Ishikawa (cell line): ENCODE data around the gene GBP5.

Experiments
- CEBPB ChIP-seq: IDR thresholded peaks from 2 replicates; pipeline ENCODE4 v1.6.1; 2012
- CREB1 ChIP-seq: IDR thresholded peaks from 2 replicates; pipeline ENCODE4 v1.6.1; 2012; ENCODE audit warnings: low read depth
- EGR1 ChIP-seq: IDR thresholded peaks from 2 replicates; pipeline ENCODE4 v1.6.1; 2012
- EP300 ChIP-seq: IDR thresholded peaks from 2 replicates; pipeline ENCODE4 v1.6.1; 2012; ENCODE audit warnings: borderline replicate concordance
- FOXM1 ChIP-seq: IDR thresholded peaks from 2 replicates; pipeline ENCODE4 v1.6.1; 2012; ENCODE audit warnings: low read depth, borderline replicate concordance
- NFIC ChIP-seq: IDR thresholded peaks from 2 replicates; pipeline ENCODE4 v1.6.1; 2012
- RAD21 ChIP-seq: IDR thresholded peaks from 2 replicates; pipeline ENCODE4 v1.6.1; 2012; ENCODE audit warnings: low read depth
- TAF1 ChIP-seq: IDR thresholded peaks from 2 replicates; pipeline ENCODE4 v1.6.1; 2012; ENCODE audit warnings: low read depth, mild to moderate bottlenecking
- TCF12 ChIP-seq: IDR thresholded peaks from 2 replicates; pipeline ENCODE4 v1.6.1; 2012; ENCODE audit warnings: low read depth
- TEAD4 ChIP-seq: IDR thresholded peaks from 2 replicates; pipeline ENCODE4 v1.6.1; 2012
- YY1 ChIP-seq: IDR thresholded peaks from 2 replicates; pipeline ENCODE4 v1.6.1; 2012; ENCODE audit warnings: low read depth
- ZBTB7A ChIP-seq: IDR thresholded peaks from 2 replicates; pipeline ENCODE4 v1.6.1; 2012; ENCODE audit warnings: low read depth
- TF ChIP-seq, protein P1 (sequence below): IDR thresholded peaks from 2 replicates; pipeline ENCODE4 v1.6.1; 2012
- TF ChIP-seq, protein P2 (sequence below): IDR thresholded peaks from 2 replicates; pipeline ENCODE4 v1.6.1; 2012
- TF ChIP-seq, protein P3 (sequence below): IDR thresholded peaks from 2 replicates; pipeline ENCODE4 v1.6.1; 2012; ENCODE audit warnings: low read depth, mild to moderate bottlenecking

The GBP5 gene

DNA sequence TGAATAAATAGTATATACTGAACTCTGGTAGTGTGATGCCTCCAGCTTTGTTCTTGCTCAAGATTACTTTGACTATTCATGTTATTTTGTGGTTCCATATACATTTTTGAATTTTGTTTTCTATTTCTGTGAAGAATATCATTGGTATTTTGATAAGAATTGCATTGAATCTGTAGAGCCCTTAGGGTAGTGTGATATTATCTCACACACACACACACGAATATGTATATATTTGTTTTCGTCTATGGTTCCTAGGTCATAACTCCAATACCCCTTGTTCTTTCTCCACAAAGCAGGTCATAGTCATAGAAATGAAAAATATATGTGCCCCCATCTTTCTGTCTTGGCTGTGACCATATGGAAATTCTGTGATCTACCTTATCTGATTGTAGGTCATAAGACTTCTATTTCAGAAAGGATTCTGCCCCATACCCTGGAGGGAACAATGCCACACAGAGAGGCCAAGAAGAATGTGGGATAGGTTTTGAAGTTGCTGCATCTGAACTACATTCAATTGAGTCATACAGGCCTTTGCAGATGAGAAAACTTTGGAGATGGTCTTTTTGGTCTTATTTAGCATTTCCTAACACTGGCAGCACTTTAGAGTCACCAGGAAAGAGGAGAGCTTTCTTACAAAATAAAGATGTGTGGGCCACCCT is 32.0 kb upstream of the GBP5 start:
- TF ChIP-seq RAD21 (no peak), EGR1 (no peak), YY1 (no peak), EP300 (no peak), ZBTB7A (no peak), FOXM1 (no peak), CEBPB (no peak), CREB1 (no peak), NFIC (no peak)
- TF ChIP-seq, protein P1, sequence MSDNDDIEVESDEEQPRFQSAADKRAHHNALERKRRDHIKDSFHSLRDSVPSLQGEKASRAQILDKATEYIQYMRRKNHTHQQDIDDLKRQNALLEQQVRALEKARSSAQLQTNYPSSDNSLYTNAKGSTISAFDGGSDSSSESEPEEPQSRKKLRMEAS, result no peak
- TF ChIP-seq, protein P2, sequence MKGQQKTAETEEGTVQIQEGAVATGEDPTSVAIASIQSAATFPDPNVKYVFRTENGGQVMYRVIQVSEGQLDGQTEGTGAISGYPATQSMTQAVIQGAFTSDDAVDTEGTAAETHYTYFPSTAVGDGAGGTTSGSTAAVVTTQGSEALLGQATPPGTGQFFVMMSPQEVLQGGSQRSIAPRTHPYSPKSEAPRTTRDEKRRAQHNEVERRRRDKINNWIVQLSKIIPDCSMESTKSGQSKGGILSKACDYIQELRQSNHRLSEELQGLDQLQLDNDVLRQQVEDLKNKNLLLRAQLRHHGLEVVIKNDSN, result no peak

DNA sequence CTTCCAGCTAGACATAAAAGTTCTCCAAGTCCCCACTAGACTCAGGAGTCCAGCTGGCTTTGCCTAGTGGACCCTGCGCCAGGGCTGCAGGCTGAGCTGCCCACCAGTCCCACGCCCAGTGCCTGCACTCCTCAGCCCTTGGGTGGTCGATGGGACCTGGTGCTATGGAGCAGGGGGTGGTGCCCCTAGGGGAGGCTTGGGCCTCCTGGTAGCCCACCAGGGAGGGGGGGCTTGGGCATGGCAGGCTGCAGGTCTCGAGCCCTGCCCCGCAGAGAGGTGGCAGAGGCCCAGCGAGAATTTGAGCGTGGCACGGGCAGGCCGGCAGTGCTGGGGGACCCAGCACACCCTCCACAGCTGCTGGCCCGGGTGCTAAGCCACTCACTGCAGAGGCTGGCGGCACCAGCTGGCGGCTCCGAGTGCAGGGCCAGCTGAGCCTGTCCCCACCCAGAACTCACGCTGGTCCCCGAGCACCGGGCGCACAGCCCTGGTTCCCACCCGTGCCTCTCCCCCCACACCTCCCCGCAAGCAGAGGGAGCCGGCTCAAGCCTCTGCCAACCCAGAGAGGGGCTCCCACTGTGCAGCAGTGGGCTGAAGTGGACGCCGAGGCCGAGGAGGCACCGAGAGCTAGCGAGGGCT is 30.2 kb upstream of the GBP5 start:
- TF ChIP-seq RAD21 (no peak), EP300 (no peak), ZBTB7A (no peak), TAF1 (no peak), NFIC (no peak), TCF12 (no peak), FOXM1 (no peak), TEAD4 (no peak), CREB1 (no peak), YY1 (no peak), CEBPB (no peak)
- TF ChIP-seq, protein P3, sequence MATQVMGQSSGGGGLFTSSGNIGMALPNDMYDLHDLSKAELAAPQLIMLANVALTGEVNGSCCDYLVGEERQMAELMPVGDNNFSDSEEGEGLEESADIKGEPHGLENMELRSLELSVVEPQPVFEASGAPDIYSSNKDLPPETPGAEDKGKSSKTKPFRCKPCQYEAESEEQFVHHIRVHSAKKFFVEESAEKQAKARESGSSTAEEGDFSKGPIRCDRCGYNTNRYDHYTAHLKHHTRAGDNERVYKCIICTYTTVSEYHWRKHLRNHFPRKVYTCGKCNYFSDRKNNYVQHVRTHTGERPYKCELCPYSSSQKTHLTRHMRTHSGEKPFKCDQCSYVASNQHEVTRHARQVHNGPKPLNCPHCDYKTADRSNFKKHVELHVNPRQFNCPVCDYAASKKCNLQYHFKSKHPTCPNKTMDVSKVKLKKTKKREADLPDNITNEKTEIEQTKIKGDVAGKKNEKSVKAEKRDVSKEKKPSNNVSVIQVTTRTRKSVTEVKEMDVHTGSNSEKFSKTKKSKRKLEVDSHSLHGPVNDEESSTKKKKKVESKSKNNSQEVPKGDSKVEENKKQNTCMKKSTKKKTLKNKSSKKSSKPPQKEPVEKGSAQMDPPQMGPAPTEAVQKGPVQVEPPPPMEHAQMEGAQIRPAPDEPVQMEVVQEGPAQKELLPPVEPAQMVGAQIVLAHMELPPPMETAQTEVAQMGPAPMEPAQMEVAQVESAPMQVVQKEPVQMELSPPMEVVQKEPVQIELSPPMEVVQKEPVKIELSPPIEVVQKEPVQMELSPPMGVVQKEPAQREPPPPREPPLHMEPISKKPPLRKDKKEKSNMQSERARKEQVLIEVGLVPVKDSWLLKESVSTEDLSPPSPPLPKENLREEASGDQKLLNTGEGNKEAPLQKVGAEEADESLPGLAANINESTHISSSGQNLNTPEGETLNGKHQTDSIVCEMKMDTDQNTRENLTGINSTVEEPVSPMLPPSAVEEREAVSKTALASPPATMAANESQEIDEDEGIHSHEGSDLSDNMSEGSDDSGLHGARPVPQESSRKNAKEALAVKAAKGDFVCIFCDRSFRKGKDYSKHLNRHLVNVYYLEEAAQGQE, result no peak
- TF ChIP-seq, protein P2, result no peak

DNA sequence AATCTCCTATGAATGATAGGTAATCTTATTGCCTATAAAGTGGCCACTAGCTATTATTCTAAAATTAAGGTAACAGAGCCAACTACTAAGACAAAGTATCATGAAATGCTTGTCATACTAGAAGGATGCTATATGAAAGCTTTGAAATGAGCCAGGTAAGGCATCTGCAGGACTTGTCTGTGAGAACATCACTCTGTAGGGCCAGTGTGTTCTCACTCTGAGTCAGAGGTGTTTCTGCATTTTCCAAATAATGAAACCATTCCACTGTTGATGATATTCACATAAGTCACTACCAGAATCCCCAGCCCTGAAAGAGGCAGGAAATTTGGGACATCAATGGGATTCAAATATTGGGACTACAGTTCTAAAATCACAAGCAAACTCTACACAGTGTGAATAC is 25.8 kb upstream of the GBP5 start:
- TF ChIP-seq NFIC, result no peak
- TF ChIP-seq YY1, result no peak
- TF ChIP-seq FOXM1, result no peak
- no peak for TF ChIP-seq ZBTB7A
- TF ChIP-seq, protein P1, result no peak

DNA sequence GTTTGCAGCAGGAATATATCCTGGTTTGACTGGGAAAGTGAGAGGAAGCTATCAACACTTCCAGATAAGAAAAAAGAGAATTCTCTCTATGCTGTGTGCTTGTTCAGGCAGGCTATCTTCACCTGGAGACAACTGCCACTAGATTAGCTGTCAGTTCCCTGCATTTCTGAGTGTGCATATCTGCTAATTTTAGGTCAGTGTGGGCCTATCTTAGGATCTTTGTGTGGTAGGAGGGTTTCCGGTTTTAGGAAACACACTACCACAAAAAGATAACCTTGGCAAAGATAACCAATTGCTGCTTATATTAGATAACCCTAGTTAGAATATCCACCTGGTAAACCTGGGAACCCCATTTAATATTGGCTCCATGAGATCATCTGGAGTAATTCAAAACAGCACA is 22.5 kb upstream of the GBP5 start:
- TF ChIP-seq, protein P2, result no peak
- TF ChIP-seq TAF1, result no peak
- no peak for TF ChIP-seq ZBTB7A
- no peak for TF ChIP-seq FOXM1
- no peak for TF ChIP-seq TEAD4
- TF ChIP-seq CREB1, result no peak
- no peak for TF ChIP-seq RAD21
- TF ChIP-seq TCF12, result no peak
- TF ChIP-seq EGR1, result no peak
- TF ChIP-seq, protein P1, result no peak
- TF ChIP-seq EP300, result no peak
- TF ChIP-seq YY1, result no peak
- no peak for TF ChIP-seq NFIC
- TF ChIP-seq, protein P3, result no peak

DNA sequence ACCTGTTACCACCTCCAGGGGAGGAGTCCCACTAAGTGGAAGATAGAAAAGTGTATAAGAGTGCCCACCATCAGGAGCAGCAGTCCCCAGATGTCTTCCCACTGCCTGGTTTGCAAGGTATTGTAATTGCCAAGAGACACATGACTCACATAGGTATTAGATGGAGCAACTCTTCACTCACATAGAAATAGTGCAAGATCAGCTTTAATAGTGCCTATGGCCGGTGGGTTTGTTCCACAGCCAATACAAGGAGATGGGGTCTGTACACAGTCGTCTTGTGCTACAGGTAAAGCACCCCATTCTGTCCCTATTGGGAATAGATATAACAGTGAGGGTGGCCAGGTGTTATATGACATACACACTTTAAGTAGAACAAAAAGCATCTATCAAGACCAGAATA is 18.6 kb upstream of the GBP5 start:
- TF ChIP-seq RAD21 (no peak), TCF12 (no peak), YY1 (no peak), ZBTB7A (no peak), TEAD4 (no peak), CREB1 (no peak), EGR1 (no peak), CEBPB (no peak), NFIC (no peak), FOXM1 (no peak), TAF1 (no peak), EP300 (no peak)
- TF ChIP-seq, protein P3, result no peak
- TF ChIP-seq, protein P2, result no peak
- TF ChIP-seq, protein P1, result no peak
